ENCODE results near the gene ST8SIA2. TPM values are rescaled to one million over a fixed set of nuclear protein-coding genes. Genes with fewer than 3 reads are reported as not detected.
"Not testable (repeated sequence)": the region's sequence is repeated elsewhere in the genome, so short reads cannot be mapped to it uniquely, and the experiment has no call there.

ST8SIA2 gene
- total RNA-seq, 1 donor from 2014 or later, result not detected

DNA sequence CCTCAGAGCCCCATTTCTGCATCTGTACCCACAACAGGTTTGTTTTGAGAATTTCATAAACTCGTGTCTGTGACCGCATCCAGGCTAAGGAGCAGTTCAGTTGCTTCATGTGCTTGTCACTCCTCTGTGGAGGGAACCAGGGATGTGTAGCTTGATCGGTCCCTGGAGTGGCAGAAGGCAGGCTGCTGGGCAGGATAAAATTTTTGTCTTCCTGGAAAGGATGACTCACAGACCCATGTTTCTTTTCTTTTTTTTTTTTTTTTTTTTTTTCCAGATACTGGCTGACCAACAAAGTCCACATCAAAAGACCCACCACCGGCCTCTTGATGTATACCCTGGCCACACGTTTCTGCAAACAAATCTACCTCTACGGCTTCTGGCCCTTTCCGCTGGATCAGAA is 70.1 kb downstream of the ST8SIA2 start:
- H3K36me3 ChIP-seq (ENCODE audit: control insufficient read depth, insufficient read depth, low read length), result no peaks in the 10 kb centered on the region
- DNase-seq (ENCODE audit: low read depth) (no peak), FAIRE-seq (no peak)
- no peaks in the 10 kb centered on the region for H3K27me3 ChIP-seq (ENCODE audit: control insufficient read depth, insufficient read depth, low read length)
- TF ChIP-seq, protein P1, sequence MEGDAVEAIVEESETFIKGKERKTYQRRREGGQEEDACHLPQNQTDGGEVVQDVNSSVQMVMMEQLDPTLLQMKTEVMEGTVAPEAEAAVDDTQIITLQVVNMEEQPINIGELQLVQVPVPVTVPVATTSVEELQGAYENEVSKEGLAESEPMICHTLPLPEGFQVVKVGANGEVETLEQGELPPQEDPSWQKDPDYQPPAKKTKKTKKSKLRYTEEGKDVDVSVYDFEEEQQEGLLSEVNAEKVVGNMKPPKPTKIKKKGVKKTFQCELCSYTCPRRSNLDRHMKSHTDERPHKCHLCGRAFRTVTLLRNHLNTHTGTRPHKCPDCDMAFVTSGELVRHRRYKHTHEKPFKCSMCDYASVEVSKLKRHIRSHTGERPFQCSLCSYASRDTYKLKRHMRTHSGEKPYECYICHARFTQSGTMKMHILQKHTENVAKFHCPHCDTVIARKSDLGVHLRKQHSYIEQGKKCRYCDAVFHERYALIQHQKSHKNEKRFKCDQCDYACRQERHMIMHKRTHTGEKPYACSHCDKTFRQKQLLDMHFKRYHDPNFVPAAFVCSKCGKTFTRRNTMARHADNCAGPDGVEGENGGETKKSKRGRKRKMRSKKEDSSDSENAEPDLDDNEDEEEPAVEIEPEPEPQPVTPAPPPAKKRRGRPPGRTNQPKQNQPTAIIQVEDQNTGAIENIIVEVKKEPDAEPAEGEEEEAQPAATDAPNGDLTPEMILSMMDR (IDR thresholded peaks at IDR 0.05; ENCODE audit: insufficient read depth, low read length, severe bottlenecking), result no peak
- H3K4me3 ChIP-seq (ENCODE audit: low read depth, low read length), result no peak overlapping the region

DNA sequence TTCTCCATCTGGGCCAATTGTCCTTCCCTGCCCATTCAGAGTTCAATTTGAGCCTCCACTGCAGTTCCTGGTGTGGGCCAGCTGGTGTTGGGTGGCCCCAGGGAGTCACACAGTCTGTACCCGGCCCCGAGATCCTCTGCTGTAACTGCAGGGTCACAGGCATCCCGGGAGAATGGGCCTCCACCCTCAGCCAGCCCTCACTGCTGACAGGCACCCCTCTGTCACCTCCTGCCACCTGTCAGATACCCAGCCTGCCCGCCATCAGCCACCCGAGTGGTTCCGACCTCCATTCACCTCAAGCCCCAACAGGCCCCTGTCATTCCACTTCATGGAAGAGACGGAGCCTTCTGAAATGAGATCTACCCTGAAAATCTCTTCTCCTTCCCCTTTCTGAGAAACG is 73.2 kb downstream of the ST8SIA2 start:
- TF ChIP-seq, protein P1 (IDR thresholded peaks at IDR 0.05; ENCODE audit: insufficient read depth, low read length, severe bottlenecking), result no peak
- peak; percentile 52 for FAIRE-seq
- no peaks in the 10 kb centered on the region for H3K36me3 ChIP-seq (ENCODE audit: control insufficient read depth, insufficient read depth, low read length)
- DNase-seq (ENCODE audit: low read depth), result no peak
- no peak overlapping the region for H3K4me3 ChIP-seq (ENCODE audit: low read depth, low read length)
- no peaks in the 10 kb centered on the region for H3K27me3 ChIP-seq (ENCODE audit: control insufficient read depth, insufficient read depth, low read length)

DNA sequence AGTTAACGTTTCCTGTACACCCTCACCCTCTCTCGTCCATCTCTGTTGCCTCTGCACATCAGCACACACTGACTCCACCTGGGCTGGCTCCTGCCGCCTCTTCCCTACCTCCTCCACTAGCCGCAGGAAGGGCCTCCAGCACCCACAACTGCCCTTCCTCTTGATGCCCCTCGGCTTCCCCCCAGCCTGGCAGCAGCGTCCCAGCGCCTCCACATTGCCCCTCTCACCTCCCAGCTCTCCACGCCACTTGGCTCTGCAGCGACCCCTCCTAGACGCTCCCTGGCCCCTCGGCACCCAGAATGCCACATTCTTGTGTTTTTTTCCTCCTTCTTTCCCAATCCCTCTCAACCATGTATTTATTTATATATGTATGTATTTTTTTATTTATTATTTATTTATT is 73.6 kb downstream of the ST8SIA2 start:
- TF ChIP-seq, protein P1 (IDR thresholded peaks at IDR 0.05; ENCODE audit: insufficient read depth, low read length, severe bottlenecking), result no peak
- Histone ChIP-seq H3K36me3 (ENCODE audit: control insufficient read depth, insufficient read depth, low read length) (no peaks in the 10 kb centered on the region), H3K4me3 (ENCODE audit: low read depth, low read length) (no peak overlapping the region), H3K27me3 (ENCODE audit: control insufficient read depth, insufficient read depth, low read length) (no peaks in the 10 kb centered on the region)
- FAIRE-seq (no peak), DNase-seq (ENCODE audit: low read depth) (no peak)

DNA sequence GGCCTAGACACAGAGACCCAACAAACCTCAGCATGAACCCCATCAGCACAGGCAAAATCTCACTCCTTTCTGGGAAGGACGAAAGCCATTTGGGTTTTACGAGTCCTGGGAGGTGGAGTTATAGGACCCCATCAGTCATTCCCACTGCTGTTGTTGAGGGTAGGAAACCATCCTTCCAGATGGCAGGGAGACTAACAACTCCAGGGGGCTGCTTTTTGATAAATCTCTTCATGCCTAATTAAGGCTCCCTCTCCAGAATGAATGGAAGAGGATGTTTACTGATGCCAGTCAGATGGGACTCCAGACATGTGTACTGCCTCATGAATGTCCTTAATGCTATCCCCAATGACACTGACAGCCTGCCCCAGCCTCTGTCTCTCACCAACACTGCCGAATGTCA is 75.3 kb downstream of the ST8SIA2 start:
- TF ChIP-seq, protein P1 (IDR thresholded peaks at IDR 0.05; ENCODE audit: insufficient read depth, low read length, severe bottlenecking), result no peak

DNA sequence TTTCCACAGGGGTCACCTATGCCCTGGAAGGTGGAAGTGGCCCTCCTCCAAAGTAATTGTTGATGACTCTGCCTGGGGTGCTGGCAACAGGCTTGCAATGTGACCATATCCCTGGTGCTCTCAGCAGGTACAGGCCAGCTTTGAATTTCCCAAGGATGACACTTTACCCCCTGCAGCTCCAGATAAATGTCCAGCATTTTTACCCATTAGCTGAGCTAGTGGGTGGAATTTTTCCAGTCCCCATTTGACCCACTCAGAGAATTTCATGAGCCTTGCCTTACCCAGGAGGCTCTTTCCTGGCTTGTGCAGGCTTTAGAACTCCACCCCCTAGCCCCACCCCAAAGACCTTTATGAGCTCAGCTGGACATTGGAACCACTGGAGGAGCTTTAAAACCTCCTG is 77.6 kb downstream of the ST8SIA2 start:
- no peak overlapping the region for H3K4me3 ChIP-seq (ENCODE audit: low read depth, low read length)
- no peaks in the 10 kb centered on the region for H3K27me3 ChIP-seq (ENCODE audit: control insufficient read depth, insufficient read depth, low read length)
- DNase-seq (ENCODE audit: low read depth), result no peak
- TF ChIP-seq, protein P1 (IDR thresholded peaks at IDR 0.05; ENCODE audit: insufficient read depth, low read length, severe bottlenecking), result no peak
- no peaks in the 10 kb centered on the region for H3K36me3 ChIP-seq (ENCODE audit: control insufficient read depth, insufficient read depth, low read length)
- no peak for FAIRE-seq

More for the DNA sequence above, 75.3 kb downstream of the ST8SIA2 start:
- Histone ChIP-seq H3K4me3 (ENCODE audit: low read depth, low read length) (no peak overlapping the region), H3K27me3 (ENCODE audit: control insufficient read depth, insufficient read depth, low read length) (no peaks in the 10 kb centered on the region), H3K36me3 (ENCODE audit: control insufficient read depth, insufficient read depth, low read length) (no peaks in the 10 kb centered on the region)
- no peak for FAIRE-seq
- no peak for DNase-seq (ENCODE audit: low read depth)

DNA sequence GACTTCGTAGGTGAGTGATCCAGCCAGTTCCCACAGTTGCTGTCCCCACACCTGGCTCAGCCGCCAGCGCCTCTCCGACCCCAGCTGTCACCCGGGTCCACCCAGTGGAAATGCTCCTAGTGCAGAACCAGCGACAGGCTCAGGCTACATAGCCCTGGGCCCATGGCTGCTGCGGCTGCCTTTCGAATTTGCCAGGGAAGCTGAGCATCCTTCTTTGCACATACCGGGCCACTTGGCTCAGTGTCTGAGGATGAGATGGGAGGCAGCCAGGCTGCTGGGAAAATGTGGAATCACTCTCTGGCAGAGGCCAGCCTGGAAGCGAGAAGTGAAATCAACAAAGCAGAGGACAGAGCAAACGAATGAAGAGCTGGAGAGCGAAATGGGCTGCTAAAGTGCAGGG is 80.1 kb downstream of the ST8SIA2 start:
- TF ChIP-seq, protein P1 (IDR thresholded peaks at IDR 0.05; ENCODE audit: insufficient read depth, low read length, severe bottlenecking), result no peak
- Histone ChIP-seq H3K36me3 (ENCODE audit: control insufficient read depth, insufficient read depth, low read length) (no peaks in the 10 kb centered on the region), H3K27me3 (ENCODE audit: control insufficient read depth, insufficient read depth, low read length) (no peaks in the 10 kb centered on the region), H3K4me3 (ENCODE audit: low read depth, low read length) (no peak overlapping the region)
- FAIRE-seq (no peak), DNase-seq (ENCODE audit: low read depth) (no peak)

DNA sequence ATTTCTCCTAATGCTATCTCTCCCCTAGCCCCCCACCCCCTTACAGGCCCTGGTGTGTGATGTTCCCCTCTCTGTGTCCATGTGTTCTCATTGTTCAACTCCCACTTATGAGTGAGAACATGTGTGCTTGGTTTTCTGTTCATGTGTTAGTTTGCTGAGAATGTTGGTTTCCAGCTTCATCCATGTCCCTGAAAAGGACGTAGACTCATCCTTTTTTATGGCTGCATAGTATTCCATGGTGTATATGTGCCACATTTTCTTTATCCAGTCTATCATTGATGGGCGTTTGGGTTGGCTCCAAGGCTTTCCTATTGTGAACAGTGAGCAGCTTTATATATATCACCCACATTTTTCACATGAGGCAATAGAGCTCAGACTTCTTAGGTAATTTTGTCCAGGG is 86.0 kb downstream of the ST8SIA2 start:
- H3K27me3 ChIP-seq (ENCODE audit: control insufficient read depth, insufficient read depth, low read length); H3K36me3 ChIP-seq (ENCODE audit: control insufficient read depth, insufficient read depth, low read length); FAIRE-seq; H3K4me3 ChIP-seq (ENCODE audit: low read depth, low read length); DNase-seq (ENCODE audit: low read depth): not testable (repeated sequence)

All from bronchial epithelial cell (primary cell).